ENCODE data around the gene SF3A1. TPM values are rescaled to one million over a fixed set of nuclear protein-coding genes. Genes with fewer than 3 reads are reported as not detected.

Gene SF3A1
- total and polyA plus RNA-seq, 2 of the 13 experiments (the other 11 are each of a cell fraction or from before 2014, with no cell fraction given) = 10.0 to 22.0 TPM

DNA sequence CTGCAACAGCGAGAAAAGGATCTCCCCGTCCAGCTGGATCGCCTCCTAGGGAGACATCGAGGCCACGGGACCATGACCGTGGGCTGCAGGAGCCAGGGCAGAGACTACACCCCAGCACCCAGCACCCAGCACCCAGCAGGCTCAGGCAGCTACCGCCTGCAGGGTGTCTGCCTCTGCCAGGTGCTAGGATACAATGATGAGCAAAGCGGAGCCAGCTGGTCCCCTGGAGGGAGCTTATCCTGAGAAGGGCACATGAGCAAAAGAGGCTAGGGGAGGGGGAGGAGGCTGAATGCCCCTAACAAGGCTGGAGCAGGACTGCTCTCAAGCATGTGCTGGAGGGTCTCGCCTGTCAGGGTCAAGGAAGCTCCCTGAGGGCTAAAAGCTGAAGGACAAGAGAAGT lies 62.6 kb downstream of the SF3A1 start (continued):
- TF ChIP-seq, protein P1, sequence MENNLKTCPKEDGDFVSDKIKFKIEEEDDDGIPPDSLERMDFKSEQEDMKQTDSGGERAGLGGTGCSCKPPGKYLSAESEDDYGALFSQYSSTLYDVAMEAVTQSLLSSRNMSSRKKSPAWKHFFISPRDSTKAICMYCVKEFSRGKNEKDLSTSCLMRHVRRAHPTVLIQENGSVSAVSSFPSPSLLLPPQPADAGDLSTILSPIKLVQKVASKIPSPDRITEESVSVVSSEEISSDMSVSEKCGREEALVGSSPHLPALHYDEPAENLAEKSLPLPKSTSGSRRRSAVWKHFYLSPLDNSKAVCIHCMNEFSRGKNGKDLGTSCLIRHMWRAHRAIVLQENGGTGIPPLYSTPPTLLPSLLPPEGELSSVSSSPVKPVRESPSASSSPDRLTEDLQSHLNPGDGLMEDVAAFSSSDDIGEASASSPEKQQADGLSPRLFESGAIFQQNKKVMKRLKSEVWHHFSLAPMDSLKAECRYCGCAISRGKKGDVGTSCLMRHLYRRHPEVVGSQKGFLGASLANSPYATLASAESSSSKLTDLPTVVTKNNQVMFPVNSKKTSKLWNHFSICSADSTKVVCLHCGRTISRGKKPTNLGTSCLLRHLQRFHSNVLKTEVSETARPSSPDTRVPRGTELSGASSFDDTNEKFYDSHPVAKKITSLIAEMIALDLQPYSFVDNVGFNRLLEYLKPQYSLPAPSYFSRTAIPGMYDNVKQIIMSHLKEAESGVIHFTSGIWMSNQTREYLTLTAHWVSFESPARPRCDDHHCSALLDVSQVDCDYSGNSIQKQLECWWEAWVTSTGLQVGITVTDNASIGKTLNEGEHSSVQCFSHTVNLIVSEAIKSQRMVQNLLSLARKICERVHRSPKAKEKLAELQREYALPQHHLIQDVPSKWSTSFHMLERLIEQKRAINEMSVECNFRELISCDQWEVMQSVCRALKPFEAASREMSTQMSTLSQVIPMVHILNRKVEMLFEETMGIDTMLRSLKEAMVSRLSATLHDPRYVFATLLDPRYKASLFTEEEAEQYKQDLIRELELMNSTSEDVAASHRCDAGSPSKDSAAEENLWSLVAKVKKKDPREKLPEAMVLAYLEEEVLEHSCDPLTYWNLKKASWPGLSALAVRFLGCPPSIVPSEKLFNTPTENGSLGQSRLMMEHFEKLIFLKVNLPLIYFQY (CRISPR knock-in tag; IDR thresholded peaks at IDR 0.05; ENCODE audit: borderline replicate concordance) = no peak
- TF ChIP-seq PCBP2 (optimal IDR thresholded peaks at IDR 0.05; ENCODE audit: low read depth, low read length, poor library complexity, severe bottlenecking) (no peak), CHCHD3 (CRISPR knock-in tag; IDR thresholded peaks at IDR 0.05) (no peak), MEF2D (CRISPR knock-in tag; IDR thresholded peaks at IDR 0.05) (no peak)
- TF ChIP-seq, protein P2, sequence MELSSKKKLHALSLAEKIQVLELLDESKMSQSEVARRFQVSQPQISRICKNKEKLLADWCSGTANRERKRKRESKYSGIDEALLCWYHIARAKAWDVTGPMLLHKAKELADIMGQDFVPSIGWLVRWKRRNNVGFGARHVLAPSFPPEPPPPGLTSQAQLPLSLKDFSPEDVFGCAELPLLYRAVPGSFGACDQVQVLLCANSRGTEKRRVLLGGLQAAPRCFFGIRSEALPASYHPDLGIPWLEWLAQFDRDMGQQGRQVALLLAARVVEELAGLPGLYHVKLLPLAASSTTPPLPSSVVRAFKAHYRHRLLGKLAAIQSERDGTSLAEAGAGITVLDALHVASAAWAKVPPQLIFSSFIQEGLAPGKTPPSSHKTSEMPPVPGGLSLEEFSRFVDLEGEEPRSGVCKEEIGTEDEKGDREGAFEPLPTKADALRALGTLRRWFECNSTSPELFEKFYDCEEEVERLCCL (CRISPR knock-in tag; IDR thresholded peaks at IDR 0.05; ENCODE audit: borderline replicate concordance) = no peak
- TF ChIP-seq, protein P3, sequence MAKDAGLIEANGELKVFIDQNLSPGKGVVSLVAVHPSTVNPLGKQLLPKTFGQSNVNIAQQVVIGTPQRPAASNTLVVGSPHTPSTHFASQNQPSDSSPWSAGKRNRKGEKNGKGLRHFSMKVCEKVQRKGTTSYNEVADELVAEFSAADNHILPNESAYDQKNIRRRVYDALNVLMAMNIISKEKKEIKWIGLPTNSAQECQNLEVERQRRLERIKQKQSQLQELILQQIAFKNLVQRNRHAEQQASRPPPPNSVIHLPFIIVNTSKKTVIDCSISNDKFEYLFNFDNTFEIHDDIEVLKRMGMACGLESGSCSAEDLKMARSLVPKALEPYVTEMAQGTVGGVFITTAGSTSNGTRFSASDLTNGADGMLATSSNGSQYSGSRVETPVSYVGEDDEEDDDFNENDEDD (CRISPR knock-in tag; IDR thresholded peaks at IDR 0.05; ENCODE audit: borderline replicate concordance) = no peak
- TF ChIP-seq, protein P4, sequence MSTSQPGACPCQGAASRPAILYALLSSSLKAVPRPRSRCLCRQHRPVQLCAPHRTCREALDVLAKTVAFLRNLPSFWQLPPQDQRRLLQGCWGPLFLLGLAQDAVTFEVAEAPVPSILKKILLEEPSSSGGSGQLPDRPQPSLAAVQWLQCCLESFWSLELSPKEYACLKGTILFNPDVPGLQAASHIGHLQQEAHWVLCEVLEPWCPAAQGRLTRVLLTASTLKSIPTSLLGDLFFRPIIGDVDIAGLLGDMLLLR (CRISPR knock-in tag; IDR thresholded peaks at IDR 0.05) = no peak
